ENCODE measurements around the gene C22orf23.

Gene C22orf23

GRCh38 chr22:37923927-37924326, 29.5 kb downstream of the C22orf23 start:
- DNase-seq, result no peak

- no peak for DNase-seq
Measured at GRCh38 chr22:37922191-37922590, 31.2 kb downstream of the C22orf23 start.

DNA sequence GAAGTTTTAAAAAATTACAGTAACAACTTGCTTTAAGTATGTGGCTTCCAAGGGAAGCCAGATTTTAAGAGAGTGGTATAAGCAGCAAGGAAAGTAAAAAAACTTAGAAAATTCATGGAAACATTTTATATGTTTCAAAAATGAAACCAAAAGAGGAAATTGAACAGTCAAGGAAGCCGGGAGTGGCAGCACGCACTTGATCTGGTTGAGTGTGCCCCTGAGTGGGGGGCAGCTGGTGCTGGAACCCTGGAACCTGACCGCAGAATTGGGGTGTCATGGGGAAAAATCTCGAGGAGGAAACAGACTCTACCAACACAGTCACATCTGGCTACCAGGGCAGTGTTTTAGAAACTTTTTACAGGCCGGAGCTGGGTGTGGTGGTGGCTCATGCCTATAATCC, 33.3 kb downstream of the C22orf23 start:
- DNase-seq, result no peak

- DNase-seq, result no peak
Measured at GRCh38 chr22:37918580-37919270, 34.7 kb downstream of the C22orf23 start.

- DNase-seq, result no peak
Measured at GRCh38 chr22:37917874-37918548, 35.4 kb downstream of the C22orf23 start.

DNA sequence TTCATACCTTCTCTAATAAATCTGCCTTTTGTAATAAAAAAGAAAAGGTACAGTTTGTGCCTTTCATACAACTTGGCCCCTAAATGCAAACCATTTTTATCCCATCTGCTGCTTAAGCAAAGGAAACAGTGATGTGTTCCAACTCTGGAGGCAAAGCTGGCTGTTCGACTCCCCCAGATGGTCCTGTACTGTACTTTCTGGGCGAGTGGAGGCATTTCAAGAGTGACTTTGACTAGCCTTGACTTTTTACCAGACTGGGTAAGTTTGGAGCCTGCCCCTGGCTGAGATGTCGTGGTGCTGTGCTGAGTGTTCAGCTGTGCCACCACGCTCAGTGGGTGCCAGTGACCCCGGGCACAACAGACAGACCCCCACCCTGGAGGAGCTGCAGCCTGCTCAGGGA, 37.1 kb downstream of the C22orf23 start:
- DNase-seq, result no peak

DNA sequence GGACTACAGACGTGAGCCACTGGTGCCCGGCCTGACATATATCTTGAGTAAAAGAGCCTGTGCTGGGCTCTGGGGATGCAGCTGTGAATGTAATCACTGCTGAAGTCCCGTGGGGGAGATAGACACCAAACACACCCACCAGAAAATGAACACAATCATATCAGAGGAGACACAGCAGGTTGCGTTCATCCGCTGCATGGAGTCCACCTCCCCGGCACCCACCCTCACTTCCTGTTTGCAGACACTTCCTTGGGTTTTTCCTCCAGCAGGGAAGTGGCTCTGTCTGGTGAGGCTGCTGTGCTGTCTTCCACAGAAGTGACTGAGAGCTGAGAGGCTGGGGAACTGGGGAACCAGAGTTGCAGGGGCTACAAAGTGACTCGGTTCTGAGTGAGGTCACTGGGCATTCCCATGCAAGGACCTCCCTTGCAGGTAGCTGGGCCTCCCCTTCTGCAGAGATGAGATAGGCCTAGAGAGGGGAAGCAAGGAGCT, 40.1 kb downstream of the C22orf23 start:
- no peak for DNase-seq

- no peak for DNase-seq
Measured at GRCh38 chr22:37912171-37912570, 41.2 kb downstream of the C22orf23 start.

DNA sequence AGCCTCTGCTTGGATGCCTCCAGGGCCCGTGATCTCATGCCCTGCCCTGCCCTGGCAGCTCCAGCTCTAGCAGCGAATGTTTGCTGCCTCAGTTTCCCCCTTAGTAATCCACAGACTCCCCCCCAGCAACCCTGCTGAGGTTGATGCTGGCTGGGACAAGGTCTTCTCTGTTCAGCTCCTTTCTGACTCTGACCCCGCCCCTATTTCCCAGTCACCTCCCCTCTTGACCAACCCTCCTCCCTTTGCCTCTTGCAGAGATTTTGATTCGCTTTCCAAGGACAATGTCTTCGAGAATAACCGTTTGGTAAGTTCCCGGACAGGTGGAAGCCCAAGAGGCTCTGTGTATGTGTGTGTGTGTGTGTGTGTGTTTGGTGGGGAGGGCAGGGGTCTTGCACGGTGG, 41.7 kb downstream of the C22orf23 start:
- no peak for DNase-seq

GRCh38 chr22:37910890-37911672, 42.3 kb downstream of the C22orf23 start:
- DNase-seq, result no peak

DNA sequence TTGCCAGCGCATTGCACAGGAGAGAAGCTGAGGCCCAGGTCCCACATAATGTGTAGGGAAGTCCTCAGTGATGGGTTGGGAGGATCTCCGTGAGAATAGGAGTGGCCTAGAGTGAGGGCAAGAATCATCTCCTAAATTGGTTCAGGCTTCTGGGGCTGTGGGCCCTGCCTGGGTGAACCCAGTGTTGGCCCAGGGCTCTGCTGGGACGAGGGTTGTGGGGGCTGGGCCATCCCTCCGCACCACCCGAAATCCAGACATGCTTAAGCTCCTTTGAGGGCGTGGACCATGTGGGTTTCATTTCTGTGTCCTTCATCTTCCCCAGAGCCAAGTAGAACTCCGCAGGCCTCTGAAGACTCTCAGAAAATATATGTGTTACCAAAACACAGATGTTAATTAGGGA, 43.6 kb downstream of the C22orf23 start:
- no peak for DNase-seq

GRCh38 chr22:37907036-37907954, 46.1 kb downstream of the C22orf23 start:
- DNase-seq, result no peak

GRCh38 chr22:37906364-37907008, 46.9 kb downstream of the C22orf23 start:
- peak; percentile 12 for DNase-seq

GRCh38 chr22:37905534-37906363, 47.7 kb downstream of the C22orf23 start, which contains the start of gene MICALL1:
Gene MICALL1 (plus strand): TSS chr22:37906297. CDS start chr22:37906423, 126 bp downstream.
- peak; percentile 67 for DNase-seq

DNA sequence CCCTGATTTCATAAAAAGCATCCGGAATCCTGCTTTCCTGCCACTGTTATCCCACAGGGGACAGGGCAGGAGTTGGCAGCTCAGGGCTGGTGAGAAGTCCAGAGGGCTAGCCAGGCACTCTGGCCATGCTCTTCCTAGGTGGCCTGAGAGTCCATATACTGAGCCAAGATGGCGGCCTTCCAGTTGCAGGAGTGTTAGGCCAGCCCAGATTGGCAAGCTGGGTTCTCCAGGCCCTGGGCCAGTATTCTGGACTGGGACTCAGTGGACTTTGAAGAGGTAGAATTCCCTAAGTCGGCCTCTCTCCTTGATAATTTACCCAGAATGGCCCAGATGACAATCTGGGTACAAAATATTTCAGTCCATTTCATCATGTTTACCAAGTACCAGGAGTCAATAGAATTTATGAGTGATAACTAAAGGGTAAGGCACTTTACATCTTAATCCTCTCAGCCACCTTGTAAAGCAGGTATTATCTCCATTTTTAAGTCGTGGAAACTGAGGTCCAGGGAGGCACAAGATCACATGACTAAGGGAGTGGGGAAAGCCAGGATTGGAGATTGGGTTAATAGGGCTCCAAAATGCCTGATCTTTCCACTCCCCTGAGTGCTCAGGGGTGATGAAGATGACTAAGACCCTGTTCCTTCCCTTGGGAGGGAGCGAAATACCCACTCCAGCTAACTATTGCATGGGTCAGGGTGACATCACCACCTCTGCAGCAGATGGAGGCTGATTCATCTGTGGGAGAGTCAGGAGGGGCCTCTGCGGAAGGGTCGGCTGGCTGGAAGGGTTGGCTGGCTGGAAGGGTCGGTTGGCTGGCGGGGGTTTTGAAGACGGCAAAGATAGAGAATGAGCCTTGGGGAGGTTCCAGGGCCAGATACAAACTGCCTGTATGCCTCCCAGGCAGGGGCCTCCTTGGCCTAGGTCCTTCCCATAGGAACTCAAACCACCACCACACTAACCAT, 48.5 kb downstream of the C22orf23 start:
- peak; percentile 35 for DNase-seq

DNA sequence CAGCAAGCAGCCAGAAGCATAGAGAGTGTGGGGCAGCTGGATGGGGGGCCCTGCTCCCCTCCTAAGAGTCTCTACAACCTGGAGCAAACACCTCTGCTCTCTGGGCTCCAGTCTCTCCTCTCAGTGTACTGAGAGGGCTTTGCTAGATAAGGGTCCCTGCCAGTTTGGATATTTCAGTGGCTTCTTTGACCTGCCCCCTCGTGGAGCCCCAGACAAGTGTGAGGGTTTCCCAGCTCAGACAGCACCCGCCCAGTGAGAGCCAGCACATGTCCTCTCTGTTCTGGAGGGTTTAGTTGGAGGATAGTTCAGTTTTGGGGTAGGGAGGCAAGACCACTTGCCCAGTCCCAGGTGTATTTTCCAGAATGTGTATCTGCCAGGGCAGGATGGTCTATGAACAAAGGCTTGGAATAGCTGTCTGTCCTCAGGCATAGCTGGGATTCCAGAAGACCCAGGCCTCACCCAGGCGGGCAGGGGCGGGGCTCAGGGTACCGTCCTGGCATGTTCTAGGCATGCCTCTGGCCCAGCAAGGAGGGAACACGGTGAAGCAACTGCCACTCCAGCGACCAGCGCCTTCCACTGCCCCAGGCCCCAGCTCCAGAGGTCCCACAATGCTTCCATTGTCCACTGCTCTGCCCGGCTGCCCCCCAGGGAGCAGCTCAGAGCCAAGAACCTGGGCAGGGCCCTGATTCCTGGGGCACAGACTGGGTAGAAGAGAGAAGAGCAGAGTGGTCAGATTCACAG, 54.8 kb downstream of the C22orf23 start:
- DNase-seq, result no peak

- no peak for DNase-seq
Measured at GRCh38 chr22:37897807-37898206, 55.6 kb downstream of the C22orf23 start.

- no peak for DNase-seq
Measured at GRCh38 chr22:37896939-37897338, 56.5 kb downstream of the C22orf23 start.

DNA sequence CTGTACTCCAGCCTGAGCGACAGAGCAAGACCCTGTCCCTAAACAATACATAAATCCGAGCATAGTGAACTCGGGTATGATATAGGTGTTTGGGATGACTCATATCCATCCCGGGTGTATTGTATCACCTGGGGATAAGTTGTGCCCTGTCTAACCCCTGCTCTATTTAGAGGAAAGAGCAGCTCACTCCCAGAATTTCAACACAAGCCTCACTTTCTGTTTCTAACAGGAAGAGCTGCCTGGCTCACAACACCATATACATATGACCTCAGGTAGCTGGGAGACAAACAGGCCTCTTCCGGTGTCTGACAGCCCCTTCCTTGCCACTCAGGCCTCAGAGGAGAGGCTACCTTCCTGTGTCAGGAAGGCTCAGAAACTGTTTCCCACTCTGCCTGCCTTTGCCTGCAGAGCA, 57.2 kb downstream of the C22orf23 start:
- DNase-seq, result peak; percentile 49
